Activated CD8-positive, alpha-beta memory T cell treated with anti-CD3 and anti-CD28 coated beads for 36 hours (primary cell): ENCODE data around the gene KRT1. TPM values are rescaled to one million over a fixed set of nuclear protein-coding genes. Genes with fewer than 3 reads are reported as not detected.
"Not testable (repeated sequence)": the region's sequence is repeated elsewhere in the genome, so short reads cannot be mapped to it uniquely, and the experiment has no call there.

Experiments
- CTCF ChIA-PET: fragments of 350-600 bp; sonication (Branson Sonifier 250); formaldehyde crosslinking; loops from one replicate; lab custom pipeline; 2021; ENCODE audit warnings: antibody characterized with exemption; lab: Charles Lee
- POLR2A ChIA-PET: fragments of 350-600 bp; sonication (Branson Sonifier 250); formaldehyde crosslinking; loops from one replicate; lab custom pipeline; 2021; ENCODE audit warnings: antibody characterized with exemption; lab: Charles Lee
- total RNA-seq, 2 experiments: library from RNA; stranded (reverse); gene quantifications; one replicate each; pipeline ENCODE4 v1.2.3, GENCODE V29; 2021

The KRT1 gene
- not detected for total RNA-seq

DNA sequence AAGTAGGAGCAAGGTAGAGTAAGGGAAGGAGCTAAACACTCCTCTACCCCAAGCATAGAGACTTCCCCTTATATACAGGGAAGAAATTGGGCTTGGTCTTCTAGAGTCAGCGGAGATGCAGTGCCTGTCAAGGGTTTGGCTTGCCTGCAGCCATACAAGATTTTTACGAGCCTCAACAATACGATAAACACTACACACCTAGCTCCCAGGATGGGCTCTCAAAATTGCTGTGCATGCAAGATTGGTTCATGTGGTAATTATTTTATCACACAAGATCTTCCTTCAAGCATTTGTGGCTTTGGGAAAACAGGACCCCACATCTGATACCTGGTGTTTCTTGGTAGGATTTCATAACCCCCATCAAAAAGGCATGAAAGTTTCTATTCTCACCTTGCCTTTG, at the start of gene KRT1:
Gene KRT1, minus strand, starts transcription at position 45 of the 400 bp plus-strand sequence. CDS start 59 bp downstream, outside the sequence.
- POLR2A ChIA-PET, result no interaction called here
- CTCF ChIA-PET, result interaction anchor here (1.2 kb wide), 1 partner anchor 185 kb away, joined by 3 read pairs; no protein-coding TSS in a partner anchor

DNA sequence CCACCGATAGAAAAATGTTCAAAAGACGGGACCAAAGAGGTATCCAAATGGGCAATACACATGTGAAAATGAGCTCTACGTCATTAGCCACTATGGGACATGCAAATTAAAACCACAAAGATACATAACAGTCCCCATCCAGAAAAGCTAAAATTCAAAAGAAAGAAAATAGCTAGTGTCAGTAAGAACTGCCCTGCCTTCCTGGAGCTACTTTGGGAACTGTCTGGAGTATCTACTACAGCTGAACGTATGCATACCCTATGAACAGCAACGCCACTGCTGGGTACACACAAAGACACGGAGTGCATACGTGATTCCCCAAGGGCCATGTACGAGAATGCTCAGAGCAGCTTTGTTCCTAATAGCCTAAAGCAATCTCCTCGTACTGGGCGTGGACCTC, 48.9 kb upstream of the KRT1 start:
- ChIA-PET CTCF (no interaction called here), POLR2A (no interaction called here)

DNA sequence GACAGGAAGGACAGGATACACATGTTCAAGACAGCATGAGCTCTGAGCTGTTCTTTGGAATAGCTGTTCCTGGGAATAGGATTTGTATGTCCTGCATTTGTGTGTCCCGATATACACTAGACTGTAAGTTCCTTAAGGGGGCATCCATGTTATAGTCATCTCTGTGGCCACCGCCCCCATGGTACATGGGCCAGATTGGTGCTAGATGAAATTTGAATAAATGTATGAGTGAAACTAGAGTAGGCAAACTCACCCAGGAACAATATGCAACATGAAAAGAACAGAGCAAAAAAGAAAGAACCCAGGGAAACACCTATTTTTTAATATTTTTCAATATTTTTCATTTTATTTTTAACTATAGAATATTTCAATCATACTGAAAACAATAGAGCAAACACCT, 48.2 kb upstream of the KRT1 start:
- CTCF ChIA-PET, result no interaction called here
- POLR2A ChIA-PET, result no interaction called here

DNA sequence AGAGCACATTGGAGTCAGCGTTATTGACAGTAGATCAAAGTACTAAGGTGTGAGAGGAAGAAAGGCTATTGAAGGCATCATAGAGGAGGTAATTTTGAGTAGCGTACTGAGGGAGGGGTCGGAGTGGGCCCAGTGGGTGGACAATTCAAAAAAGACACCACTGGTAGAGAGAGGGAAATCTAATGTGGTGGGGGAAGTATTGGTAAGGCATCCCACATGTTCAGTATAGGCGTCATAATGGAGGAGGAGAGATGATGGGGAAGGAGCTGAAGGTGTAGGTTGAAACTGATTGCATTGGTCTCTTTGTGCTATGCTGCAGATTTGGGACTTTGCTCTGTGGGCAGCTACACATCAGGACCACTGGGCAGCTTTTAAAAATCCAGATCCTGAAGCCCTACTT, 46.8 kb upstream of the KRT1 start:
- ChIA-PET CTCF (no interaction called here), POLR2A (no interaction called here)

DNA sequence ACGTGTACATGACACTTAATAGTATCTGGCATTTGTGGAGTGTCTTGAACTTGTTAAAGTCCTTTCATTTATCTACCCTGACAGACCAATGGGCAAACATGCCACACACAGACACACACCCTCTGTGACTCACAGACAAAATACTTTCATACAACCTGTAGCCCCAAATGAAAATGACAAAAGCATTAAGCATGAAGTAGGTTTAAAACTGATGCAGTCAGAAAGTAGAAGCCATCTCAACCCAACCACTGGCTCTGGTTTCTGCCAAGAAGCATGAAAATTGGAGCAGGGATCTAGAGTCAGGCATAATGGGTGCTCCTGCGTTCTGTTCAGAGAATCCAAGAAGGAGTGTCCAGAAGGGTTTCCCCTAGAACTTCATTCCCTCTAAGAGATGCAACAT, 46.2 kb upstream of the KRT1 start:
- ChIA-PET CTCF (no interaction called here), POLR2A (no interaction called here)

DNA sequence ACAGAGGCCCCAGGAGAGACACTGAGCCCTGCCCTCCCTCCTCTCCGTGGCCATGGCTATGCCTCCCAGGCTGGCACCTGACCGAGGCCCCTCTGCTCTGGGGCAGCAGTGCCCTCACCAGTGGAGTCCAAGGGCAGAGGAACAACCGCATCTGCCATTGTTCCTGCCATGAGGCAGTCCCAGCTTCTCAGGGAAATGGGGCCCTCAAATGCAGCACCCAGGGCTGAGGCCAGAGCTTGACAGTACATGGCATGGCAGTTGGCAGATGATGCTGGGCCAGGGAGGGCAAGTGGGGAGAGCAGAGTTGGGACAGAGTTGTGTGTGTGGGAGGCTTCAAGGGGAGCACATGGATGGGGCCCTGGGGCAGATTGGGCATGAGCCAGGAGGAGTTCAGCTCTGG, 44.2 kb upstream of the KRT1 start:
- POLR2A ChIA-PET, result no interaction called here
- CTCF ChIA-PET, result no interaction called here

DNA sequence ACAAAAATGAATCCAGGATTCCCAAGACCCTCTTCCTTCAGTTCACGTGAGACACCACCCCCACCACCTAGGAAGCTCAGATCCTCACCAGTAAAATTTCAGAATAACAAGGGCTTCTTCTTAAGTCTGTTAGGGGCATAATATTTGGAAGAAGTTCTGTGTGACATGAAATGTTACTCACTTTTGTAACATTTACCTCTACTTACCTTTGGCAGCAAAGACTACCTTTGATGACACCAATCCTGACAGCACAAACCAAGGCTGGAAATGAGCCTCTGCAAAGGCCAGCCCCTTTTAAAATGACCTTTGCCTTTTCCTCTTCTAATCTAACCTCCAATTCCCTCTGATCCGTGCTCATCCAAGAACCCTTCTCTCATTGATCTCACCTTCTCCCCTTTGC, 42.5 kb upstream of the KRT1 start:
- ChIA-PET CTCF (no interaction called here), POLR2A (no interaction called here)

DNA sequence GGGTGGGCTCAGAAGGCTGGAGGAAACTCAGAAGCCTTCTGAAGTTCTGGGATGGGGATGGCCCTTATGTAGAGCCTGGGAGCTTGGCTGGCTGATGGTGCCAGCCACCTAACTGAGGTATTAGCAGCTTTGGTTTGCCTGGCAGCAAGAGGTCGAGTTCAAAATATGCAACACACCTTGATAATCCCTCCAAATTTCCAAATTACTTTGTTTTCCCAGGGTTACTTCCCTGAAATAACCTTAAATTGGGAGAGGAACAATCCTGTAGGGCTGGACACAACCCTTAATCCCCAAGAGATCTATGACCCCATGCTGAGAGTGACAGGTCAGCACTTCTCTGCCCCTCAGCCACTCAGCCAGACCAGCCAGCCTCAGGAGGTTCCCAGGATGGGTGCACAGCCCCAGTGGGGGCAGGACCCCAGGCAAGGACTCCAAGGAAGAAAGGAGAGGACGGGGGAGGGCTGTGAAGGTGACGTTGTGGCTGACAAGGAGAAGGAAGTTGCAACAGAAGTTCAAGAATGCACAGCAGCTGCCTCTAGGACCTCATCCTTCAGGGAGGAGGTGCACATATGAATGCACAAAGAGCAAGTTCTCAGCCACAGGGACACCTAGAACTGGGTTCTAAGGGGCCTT, 41.7 kb upstream of the KRT1 start:
- ChIA-PET CTCF (no interaction called here), POLR2A (no interaction called here)

DNA sequence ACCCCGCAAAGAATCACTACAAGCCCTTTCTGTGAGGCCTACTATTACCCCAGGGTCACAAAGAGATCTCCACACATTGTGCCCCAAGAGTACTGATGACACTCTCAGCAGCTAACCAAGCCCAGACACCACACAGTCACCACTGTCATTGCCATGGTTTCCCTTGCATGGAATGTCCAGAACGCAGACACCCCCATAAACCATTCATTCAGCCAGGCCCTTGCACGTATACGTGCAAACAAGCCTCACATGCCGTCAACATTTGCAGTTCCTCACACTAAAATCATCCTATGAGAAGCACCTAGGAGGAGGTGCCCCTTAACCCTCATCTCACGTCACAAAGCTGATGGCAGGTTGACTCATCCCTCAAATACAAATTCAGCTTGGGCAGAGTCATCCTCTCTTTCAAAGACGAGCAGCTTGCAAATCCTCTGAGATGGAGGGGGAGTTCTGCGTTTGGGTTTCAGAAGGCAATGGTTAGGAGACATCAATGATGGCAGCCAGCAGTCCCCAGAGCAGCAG, 40.2 kb upstream of the KRT1 start:
- ChIA-PET CTCF (no interaction called here), POLR2A (no interaction called here)

DNA sequence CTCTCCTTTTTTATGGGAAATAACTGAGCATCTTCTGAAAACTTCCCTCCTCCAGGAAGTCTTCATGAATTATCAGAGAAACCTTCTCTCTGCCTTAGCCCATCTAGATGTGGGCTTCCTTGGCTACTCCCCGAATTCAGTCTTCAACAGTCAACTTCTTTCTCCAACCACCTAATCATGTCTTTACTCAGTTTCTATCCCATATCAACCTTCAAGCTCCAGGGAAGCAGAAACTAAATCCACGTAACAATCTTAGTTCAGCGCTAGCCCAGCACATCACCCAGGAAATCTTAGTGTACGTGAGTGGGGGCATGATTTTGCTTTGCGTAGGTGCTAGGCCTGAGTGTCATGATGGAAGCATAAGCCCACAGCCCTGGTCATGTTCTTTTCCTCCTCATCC, 35.9 kb upstream of the KRT1 start:
- ChIA-PET CTCF (no interaction called here), POLR2A (no interaction called here)

DNA sequence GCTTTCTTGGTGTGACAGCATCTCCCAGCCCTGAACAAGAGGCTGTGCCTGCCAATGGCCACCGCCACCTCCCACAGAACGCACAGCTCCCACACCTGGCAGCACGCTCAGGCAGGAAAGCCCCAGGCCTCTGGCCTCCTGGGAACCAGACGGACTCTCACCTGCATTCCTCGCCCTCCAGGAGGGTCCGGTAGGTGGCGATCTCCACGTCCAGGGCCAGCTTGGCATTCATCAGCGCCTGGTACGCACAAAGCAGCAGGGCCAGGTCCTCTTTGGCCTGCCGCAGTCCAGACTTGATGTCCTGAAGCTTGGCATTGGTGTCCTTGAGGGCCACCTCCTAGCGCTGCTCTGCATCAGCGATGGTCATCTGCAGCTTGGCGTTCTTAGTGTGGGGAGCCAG, 35.2 kb upstream of the KRT1 start:
- ChIA-PET POLR2A (no interaction called here), CTCF (no interaction called here)

DNA sequence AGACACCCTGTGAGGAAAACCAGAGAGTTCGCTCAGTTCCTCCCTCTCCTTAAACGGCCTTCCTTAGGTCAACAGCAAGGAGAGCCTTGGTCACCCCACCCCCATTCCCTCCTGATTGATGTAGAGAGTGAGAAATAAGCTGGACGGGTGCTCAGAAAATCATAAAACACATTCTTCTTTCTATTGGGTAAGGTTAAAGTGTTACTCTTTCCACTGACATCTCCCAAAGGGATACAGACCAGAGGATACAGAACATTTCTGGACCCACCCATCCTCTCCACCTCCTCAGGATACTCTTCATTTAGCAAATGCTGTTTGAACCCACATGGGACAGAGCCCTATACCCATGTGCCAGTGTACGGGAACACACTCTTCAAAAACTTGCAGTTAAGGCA, 34.7 kb upstream of the KRT1 start:
- ChIA-PET POLR2A (no interaction called here), CTCF (no interaction called here)

DNA sequence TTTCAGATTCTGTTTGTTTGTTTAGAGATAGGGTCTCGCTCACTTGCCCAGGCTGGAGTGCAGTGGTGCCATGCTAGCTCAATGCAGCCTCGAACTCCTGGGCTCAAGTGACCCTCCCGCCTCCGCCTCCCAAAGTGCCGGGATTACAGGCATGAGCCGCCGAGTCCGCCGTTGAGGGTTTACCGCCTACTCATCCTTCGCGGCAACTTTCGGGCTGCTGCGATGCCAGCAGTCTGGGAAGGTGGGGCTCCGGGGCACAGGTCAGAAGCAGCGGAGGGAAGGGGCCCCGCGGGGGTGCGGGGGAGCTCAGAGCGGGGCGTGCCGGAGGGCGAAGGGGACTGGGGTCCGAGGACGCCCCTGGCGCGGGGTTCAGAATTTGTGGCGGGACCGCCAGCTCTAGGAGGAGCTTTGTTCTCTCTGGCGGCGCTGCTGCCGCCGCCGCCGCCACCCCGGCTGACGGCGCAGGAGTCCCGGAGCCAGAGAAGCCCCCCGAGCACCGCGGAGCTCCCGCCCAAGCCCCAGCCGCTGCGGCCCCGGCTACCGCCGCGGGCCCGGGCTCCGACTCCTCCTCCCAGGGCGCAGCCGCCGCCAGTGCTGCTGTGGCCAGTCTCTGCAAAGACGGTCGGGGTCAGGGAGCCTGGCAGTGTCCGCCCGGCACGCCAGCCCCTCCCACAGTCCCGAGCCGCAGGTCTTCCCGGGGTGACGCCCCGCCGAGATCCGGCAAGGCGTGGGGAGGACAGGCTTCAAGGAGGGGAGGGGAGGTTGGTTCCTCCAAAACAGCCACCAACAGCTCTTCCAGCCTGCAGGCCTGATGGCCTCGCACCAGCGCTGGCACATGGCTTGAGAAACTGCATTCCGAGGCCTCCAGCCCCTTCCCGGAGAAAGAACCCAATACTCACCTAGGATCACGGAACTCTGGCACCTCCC, 34.0 kb upstream of the KRT1 start:
- CTCF ChIA-PET, result no interaction called here
- POLR2A ChIA-PET, result no interaction called here

DNA sequence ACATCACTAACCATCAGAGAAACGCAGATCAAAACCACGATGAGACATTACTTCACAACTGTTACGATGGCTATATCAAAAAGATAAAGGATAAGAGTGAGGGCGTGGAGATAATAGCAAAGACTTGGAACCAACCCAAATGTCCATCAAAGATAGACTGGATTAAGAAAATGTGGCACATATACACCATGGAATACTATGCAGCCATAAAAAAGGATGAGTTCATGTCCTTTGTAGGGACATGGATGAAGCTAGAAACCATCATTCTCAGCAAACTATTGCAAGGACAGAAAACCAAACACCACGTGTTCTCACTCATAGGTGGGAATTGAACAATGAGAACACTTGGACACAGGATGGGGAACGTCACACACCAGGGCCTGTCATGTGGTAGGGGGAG, 31.9 kb upstream of the KRT1 start:
- CTCF ChIA-PET, POLR2A ChIA-PET: not testable (repeated sequence)

DNA sequence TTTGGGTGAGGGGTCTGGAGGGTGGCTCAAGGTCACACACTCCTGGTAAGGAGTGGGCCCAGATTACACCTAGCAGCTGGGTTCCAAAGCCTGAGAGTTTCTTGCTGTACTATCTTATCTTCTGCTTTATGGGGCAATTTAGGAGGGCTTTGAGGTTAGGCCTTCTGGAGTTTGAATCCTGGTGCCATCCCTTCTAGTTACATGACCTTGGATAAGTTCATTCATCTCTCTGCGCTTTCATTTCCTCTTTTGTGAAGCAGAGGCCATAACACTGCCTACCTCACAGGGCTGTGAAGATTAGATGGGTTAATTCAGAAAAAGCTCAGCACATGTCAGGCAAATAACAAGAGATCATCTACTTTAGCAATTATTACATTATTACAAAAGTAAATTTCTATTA, 30.5 kb upstream of the KRT1 start:
- POLR2A ChIA-PET, result no interaction called here

DNA sequence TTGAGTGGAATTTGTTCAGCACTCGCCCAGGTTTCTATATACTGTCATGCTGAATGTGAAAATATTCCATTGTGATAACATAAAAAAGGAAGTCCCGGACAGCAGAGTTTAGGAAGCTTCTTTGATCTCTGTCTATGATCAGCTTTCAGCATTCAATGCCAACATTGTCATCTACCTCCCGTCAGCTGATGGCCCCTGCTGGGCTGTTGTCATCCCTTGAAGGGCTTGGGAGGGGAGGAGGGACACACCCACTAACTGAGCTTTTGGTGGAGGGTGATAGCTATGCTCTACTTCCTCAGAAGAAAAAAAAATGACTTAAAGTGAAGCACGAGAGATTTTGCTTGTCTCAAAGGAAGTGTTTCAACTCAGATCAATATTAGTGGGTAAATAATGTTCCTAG, 27.8 kb upstream of the KRT1 start:
- CTCF ChIA-PET, result no interaction called here
- POLR2A ChIA-PET, result no interaction called here

More for the DNA sequence above, 30.5 kb upstream of the KRT1 start:
- CTCF ChIA-PET, result interaction anchor here (0.8 kb wide), 1 partner anchor 128 kb away, joined by 4 read pairs; no protein-coding TSS in a partner anchor

DNA sequence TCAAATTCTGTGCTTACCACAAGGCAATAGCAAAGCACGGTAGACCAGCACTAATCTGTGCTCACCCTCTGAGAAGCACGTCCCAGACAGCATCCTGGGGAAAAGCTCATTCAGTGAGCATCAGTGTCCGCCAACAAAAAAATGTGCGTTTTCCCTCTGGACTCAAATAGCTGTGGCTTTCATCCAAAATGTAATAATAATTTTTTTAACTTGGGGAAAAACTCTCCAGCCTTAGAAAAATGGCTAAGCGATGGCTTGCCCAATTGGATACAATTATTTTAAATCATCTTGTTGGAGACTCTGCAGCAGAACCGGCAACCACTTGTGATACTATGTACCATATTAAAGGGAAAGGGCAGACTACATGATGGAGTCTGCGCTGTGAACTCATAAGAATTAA, 24.3 kb upstream of the KRT1 start:
- CTCF ChIA-PET, result no interaction called here
- POLR2A ChIA-PET, result no interaction called here

DNA sequence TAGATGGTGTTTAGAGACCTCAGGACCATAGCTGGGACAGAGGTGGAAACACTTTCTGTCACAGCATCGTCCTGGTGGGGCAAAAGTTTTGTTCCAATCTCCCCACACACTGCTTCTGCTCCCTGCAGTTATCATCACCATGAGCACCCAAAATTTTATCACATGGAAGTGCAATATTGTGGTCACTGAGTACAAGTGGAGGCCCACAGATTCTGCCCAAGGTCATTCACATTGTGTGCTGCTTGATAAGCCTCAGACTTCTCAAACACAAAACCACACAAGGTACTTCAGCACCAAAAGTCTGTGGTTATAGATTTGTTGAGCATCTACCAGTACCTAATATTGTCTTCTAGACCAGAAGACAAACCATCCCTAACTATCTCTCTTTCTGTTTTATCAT, 23.7 kb upstream of the KRT1 start:
- POLR2A ChIA-PET, result no interaction called here
- CTCF ChIA-PET, result no interaction called here

DNA sequence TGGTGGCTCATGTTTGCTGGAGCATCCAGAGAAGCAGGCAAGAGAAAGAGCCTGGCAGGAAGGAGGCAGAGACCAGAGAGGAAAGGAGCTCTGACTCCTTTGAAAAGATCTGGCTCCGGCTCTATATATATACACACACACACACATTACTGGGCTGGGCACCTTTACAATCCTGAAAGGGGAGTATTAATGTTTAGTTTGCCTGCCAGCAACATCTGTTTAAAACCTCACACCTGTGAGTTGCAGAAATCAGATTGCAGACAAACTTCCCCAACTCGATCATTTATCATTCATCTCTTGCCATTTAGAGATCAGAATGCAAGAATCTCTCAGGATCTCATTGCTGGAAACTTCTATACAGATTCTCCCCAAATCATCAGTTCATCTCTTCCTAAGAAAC, 23.2 kb upstream of the KRT1 start, which contains the start of gene KRT77:
Gene KRT77, minus strand, starts transcription at position 101 of the 400 bp plus-strand sequence. Its CDS starts 90 bp downstream, at position 11.
- POLR2A ChIA-PET, result no interaction called here
- CTCF ChIA-PET, result no interaction called here

DNA sequence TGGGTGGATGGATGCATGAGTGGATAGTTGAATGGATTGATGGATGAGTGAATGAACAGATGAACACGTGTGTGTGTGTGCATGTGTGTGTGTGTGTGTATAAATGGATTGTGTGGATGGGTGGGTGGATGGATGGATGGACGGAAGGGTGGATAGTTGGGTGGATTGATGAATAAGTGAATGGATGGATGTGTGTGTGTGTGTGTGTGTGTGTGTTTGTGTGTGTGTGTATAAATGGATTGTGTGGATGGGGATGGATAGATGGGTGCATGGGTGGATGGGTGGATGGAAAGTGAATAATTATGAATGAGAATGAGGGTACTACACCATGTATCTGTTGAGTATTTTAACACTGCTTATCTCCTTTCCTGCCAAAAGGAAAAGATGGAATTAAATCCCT, 22.1 kb upstream of the KRT1 start:
- POLR2A ChIA-PET, result no interaction called here
- CTCF ChIA-PET, result no interaction called here

DNA sequence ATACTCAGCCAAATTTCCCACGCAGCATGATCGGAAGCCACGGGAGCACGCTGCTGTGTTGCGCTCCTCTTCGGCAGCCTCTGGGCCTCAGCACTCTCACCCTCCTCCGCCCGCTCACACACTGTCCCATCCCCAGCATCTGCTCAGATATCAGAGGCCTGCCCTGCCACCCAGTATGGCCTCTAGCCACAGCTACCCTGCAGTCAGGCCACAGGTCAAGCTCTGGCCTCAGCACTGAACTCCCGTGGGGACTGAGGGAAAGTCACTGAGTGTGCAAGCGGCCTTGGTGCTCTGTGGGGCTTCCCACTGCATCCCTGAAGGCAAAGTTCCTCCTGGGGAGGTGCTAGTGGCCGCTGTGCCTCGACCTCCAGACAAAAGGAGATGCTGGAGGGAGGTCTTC, 21.1 kb upstream of the KRT1 start:
- ChIA-PET POLR2A (no interaction called here), CTCF (no interaction called here)
